ENCODE results near the gene ETV6.

Gene ETV6

DNA sequence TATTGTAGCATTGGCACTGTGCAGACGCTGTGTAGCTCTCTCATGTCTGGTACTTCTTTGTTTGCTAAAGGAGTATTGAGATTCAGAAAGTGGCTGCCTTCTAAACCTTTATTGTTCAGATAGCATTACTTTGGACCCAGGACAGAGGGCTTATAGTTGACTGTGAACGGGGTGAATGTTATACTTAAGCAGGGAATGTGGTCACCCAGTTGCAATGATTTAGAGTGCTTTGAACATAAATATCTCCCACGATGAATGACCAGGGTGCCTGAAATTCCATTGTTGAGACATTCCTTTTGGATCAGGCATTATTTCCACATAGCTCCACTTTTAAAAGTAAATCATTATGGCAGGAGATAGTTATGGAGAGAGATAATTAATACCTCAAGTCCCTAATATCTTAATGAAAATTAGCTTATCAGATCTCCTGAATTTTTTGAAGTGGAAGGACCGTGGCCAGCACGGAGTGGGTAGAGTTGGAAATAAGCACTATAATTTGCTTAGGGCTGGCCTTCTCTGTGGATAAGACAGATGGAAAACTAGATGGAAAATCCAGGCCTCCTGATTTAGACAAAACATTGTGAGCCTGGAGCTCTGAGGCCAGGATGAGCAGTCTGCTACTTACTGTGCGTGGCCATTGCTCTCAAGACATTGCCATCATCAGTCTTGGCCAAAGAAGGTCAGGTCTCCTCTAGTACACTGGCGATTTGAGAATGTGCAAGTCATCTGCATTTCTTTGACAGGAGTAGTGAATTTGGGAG lies 114.5 kb downstream of the ETV6 start:
- no peak for DNase-seq

DNA sequence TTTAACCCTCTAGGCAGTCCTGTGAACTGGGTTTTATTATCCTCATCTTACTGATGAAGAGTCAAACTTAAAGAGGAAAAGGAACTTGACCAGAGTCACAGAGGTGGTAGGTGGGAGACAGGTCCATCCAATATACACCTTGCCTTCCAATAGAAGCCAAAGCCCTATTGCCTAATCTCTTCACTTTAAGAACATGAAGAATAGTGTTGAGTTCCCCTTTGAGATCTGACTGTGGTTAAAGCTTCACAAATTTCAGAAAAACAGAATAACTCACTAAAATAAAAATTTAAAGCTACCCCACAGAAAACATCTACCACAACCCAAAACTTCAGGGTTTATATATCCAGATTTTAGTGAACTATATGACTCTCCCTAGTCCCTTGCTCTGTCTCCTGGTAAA lies 115.4 kb downstream of the ETV6 start:
- no peak for DNase-seq

DNA sequence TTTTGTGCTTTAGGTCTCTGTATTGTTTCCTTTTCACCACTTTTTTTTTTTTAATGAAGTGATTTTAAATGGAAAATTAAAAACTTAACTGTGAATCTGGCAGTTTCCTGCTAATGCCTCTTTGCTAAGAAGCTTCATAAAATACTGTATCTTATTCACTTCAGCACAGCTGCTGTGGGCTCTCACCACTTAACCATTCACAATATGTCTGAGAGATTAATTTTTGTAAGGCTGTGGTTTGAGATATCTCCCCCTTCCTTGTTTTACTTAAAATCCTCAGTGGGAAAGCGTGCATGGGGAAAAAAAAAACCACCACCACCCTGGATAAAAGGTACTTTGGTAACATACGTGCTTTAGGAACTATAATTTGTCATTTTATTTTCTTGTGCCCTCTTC lies 115.9 kb downstream of the ETV6 start:
- DNase-seq: no peak

DNA sequence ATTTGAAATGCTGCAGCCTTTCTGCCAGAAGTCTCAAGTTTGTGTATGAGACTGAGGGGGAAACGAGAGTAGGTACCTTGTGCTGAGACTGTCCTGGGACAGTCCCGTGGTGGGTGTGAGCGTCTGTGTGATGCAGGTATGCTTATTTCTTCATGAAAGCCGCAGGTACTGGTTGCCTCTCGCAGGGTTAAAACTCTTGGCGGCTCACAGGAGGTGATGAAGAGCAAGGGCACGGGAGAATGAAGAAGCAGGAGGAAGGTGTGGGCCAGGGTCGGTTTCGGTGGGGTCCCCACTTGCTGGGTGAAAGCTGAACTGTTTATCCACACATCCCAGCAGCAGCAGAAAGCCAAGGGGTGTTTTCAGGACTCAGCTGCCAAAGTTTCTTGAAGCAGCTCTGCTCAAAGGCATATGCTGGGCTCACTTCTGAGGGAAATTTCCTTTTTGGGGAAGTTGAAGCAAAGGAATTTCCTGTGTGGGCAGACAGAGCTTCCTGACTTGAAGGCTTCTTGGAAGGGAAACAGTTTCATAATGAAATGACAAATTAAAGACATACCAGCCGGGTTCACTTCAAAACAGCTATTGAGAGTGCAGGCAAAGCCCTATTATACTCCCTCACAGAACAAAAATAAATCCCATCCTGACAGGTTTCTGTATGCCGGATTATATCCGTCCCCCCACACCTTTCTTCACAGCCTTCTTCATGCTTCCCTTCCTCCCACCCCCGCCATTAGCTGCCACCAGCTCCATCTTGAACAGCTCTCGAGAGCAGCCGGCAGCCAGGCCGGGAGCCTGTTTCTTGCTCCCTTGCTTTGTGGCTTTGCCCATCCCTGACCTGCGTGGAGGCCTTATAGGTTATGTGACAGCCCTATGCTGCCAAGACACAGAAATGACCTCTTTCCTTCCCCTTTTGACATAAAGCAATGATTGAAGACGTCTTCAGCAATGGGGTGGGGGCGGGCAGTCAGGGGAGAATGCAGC lies 116.6 kb downstream of the ETV6 start:
- DNase-seq: peak; percentile 38

DNA sequence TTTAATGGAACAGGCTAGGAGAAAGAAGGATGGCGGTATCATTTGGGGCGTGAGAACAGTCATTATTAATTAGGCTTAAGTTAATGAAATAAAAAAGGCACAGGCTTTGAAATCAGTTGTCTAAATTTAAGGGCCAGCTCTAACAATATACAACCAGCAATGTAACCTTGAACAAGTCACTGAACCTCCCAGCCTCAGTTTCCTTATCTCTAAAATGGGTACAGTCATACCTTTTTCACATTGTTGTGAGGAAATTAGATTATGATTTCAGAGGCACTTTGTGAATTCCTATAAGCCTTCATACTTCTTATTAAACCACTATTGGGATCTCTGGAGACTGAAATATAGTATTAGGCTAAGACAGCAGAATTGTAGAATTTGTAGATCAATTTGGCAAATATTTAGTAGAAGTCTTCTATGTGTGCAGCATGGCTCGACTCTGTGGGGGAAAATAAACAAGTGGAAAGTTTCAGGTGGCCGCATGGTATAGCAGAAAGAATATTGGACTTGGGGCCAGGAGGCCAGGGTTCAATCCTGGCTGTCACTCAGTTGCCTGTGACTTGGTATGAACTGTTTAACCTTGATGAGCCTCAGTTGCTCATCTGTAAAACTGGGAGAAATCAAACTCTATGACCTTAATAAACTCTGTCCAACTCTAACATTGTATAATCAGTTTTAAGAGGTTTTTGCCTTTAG lies 117.7 kb downstream of the ETV6 start:
- no peak for DNase-seq

DNA sequence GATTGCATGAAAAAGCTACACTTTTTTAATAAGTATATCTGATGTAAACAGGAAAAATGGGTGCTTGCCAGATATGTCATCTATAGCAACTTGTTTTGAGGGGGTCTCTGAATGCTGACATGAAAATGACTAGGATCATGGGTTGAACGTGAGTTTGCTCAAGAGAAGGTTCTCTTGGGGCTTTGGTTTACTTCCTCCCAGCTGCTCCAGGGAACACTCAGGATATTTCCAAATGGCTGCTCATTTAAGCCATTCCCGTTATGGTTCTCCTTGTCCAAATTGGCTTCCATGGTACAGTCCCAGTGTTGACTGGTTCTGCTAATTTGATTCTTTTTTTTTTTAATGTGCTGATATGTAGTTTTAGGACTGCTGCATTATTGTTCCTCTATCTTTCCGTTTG lies 118.3 kb downstream of the ETV6 start:
- no peak for DNase-seq

DNA sequence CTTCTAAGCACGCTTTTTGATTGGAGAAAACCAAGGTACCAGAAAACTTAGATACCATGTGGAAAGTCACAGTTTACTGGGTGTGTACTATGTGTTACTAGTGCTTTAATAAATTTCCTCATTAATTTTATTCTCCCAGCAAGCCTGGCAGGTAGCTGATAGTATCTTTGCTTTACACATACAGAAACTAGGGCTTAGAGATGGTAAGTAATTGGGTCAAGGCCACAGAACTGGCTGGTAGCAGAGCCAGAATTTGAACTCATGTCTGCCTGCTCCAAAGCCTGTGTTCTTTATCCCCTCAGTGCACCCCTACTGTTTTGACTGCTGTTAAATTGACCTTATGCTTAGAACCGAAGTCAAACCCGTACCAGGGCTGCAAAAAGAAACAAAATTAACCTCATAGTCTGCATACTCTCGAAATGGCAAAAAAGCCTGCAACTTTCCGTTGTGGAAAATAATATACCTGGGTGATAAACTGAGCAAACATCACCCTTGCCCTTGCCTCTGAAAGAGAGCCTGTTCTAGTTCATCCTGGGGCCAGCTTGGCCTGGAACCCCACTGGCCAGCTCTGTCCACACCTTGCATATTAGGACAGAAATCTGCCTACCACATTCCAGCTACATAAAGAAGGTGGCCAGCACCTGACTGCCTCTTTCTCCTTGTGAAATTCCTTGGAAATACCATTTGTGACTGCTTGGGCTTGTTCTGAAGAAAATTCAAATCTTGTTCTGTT lies 118.9 kb downstream of the ETV6 start:
- no peak for DNase-seq

DNA sequence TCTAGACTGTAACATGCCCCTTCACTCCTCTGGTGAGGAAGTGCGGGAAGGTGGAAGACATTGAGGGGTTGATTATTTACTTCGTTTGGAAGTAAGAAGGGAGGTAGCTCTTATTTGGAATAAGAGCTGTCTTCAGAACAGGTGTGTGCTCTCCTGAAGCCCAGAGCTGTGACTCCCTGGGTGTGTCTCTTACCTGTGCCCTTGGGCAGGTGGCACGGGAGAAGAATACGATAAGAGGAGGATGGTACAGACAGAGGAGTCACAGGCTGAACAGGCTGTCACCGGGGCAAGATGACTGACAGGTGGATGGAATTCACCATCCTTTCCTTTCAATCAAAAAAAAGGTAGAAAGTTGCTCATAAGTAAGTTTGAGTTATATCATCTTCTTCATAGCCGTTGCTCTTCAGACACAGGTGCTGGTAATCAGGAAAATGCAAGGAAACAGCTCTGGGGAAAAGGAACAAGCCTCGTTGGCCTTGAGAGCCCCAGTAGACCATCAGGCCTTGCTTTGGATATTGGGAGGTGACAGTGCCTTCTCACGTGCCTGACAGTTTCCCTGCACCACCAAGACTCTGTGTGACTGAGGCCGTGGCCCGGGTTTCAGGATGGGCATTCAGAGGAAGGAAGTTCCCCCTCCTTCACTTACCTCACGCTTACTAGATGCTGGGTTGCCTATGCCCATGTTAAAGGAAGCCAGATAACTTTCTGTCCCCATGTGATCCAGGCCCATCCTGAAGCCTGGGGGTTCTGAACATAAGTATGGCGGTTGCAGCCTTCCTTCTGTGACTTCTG lies 120.4 kb downstream of the ETV6 start:
- peak; percentile 21 for DNase-seq

DNA sequence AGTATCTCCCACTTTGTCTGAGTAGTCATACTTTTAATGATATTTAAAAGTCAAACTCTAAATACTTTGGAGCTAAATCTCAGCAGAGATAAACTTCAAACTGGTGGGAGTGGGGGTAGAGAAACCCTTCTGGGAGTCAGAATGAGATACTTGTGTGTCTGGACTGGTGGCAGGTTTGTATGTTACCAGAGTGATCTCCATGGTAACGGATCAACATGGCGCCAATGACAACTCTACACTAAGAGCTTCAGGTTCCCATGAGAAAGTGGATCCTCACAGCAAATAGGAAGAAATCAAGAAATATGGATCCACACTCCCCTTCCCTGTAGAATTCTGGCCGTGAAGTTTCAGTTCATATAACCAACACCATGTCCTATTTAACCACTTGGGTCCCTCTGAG lies 121.9 kb downstream of the ETV6 start:
- no peak for DNase-seq

DNA sequence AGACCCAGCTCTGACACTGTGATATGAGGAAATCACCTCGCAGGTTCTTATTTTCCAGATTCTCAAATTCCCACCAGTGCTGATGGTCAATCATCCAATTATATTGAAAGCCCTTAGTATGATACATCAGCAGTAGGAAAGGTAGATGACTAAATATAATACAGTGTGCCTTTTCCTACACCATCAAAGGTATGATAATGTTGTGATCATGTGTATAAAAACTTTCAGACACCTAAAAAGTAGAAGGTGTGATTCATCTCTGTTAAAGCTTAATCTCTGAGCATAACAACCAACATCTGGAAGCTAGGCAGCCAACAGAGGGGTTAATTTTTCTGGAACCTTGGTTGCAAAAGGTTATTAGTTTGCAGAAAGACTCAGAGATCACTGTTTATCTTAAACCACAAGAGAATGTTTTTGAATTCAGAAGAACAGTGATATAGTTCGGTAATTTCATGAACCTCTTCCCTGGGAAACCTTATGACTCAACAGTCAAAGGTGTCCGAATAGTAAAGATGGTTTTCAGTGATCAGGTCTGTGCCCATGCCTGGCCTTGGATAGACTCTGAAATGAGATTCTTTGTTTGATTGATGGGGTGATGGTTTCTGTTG lies 122.5 kb downstream of the ETV6 start:
- DNase-seq: no peak

DNA sequence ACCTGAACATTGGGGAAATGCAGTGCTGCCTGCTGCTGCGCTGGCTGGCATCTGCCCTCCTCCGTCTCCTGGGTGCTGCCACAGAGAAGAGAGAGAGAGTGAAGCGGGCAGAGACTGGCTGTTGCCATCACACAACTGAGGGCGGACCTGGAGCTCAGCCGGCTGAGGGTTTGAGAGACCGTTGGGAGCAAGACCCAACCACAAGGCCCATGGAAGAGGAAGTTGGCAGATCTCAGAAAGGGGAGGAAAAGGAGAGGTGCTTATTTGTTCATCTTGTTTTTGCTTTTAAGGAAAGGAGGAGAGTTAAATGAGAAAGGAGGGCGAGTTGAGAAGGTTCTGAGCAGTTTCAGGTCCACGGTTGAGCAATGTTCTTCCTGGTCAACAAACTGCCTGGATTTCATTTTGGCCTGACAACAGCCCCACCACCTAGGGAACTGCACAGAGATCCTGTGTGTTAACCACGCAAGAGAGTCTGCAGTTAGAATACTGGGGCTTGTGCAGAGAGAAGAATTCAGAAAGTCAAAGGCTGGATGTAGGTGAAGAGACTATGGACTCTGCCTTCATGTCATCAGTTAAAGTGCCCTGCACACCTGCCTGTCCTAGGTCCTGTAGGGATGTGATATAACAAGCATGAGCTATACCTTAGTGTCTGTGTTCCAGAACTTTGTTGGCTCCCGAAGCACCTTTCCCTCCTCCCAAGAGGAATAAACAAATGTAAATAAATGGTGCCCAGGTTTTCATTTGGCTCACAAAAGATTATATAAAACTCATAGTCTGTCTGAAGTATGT lies 124.6 kb downstream of the ETV6 start:
- DNase-seq: peak; percentile 59

DNA sequence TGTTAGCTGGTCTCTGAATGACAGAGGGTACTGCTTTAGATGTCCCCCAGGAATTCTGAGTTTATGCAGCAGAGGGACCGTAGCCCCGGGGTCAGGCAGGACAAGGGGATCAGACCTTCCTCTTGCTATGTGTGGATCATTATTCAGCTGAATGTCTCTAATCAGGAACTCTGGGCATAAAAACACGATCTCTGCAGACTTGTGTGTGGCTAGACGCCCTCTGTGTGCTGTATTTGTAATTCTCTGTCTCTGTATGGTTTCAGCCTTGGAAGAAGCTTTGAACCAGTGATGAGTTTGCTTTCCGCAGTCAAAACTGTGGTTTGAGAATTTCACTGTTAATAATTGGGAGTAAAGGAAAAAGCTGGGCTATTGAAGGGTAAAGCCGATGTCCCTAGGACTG lies 125.3 kb downstream of the ETV6 start:
- DNase-seq: no peak

DNA sequence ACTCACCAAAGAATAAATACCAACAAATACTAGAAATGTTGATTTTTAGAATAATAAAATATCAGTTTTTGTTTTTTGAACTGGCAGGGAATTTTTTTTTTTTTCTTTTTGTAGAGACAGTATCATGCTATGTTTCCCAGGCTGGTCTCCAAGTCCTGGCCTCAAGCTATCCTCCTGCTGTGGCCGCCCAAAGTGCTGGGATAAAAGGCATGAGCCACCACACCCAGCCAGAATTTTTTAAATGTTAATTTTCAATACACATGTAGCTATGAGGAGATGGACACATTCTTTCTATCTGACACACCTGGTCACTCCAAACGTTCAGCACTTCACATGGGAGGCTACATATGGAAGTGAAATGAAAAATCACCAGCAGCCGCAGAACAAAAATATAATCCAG lies 126.8 kb downstream of the ETV6 start:
- no peak for DNase-seq

DNA sequence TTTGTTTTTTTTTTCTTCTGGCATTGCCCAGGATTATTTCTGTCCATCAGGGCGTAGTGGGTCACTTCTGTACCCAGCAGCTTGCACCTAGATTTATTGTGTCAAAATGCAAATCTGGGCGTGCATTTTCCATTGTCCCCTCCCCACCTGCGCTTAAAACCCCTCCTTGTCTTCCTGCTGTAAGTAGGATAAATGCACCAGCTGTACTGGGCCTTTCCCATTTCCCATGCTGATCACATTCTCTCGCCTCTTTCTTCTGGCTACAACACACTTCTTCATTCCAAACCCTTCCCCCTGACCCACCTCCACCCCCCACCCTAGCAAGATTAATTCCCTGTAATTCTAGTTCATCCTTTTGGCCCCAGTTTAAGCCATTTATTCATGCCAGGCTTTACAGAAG lies 128.0 kb downstream of the ETV6 start:
- no peak for DNase-seq

DNA sequence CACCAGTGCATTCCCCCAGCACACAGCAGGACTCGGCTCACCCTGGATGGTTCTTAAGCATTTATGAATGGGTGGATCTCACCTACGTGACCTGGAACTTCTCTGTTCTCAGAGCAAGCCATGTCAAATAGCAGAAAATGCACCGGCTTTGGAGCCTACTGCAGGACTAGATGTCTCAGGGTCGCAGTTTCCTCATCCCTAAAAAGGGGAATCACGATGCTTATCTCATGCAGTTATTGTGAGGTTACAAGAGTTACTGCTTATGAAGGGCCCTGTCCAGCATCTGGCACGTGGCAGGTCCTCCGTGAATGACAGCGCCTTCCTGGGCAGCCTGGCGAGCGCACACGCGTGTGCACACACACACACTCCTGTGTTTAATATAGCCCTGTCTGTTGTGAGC lies 128.5 kb downstream of the ETV6 start:
- DNase-seq: no peak

DNA sequence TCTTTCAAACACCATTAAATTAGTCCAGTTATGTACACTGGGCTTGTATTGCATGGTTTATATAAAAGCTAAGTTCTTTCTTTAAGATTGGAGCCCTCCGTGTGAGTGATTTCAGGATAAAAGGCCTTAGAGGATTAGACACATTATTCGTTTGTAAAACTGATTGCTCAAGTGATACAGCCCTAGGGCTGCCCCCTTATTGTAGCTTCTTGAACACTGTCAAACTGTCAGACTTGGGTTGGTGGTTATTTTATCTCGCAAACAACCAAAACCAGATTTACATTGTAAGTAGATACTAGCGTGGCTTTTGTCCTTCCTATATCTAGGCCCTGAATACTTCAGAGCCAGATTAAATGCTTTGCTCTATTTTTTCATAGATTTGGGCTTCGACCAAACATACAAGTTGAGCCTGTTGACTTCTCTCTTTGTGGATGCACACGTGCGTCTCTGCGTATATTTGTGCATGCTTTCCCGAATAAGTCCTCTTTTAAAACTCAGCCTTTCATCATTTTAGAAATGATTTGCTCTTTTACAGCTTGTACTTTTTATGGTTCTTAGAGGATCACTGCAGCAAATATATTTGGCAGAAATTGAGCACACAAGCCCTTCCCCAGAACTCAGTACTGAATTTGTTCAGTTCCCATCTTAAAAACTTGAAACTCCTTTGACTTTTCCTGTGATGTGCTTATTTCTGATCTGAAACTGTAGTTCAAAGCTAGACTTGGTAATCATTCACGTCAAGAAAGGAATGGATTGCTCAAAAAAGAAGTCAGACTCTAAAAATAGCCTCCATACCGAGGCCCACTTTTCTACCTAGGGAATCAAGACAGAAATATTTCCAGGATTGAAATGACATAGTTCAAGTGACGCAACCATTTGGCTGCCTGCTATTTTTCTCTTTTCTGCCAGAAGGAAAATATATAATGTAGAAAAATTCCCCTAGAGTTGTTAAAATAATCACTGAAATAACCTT lies 129.5 kb downstream of the ETV6 start:
- DNase-seq: no peak

DNA sequence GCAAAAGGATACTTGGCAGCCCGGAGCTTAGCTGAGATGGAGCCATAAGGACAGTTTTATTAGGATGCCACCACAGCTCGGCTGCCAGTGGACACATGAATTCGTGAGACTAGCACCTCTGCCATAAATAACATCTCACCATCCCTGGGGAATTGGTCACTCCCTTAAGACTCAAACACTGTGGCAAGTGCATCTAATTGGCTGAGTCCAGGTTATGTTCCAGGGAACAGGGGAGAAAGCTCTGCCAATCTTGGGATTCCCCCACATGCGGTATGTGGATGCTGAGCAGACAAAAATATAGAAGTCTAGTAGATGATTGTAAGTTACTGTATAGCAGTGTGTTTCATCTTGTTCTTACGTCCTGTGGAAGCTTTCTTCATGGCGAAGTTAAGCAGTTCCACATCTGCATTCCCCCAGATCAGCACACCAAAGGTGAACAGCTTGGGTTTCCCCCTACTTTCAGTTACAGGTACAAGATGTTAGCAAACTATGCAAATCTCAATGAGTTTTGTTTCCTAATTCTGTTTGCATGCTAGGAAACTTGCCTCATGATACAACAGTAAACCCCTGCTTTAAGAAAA lies 131.1 kb downstream of the ETV6 start:
- DNase-seq: no peak

DNA sequence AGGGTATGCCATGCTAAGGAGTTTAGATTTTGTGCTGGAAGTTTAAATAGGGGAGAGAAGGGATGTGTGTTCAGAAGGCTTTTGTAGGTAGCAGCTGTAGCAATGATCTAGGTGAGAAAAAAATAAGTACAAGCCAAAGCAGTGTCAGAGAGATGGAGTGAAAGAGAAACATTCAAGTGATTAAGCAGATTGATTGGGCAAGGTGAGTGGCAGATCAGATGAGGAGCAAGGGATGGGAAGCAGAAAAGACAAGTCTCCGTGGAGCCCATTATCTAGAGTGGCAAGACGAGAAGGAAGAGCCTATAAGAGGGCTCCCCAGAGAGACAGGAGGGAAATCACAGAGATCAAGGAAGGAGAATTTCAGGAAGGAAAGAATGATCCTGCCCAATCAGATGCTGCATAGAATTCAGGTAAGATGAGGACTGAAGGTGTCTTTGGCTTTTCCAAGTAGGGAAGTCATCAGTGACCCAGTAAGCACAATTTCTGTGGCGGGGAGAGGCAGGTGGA lies 133.5 kb downstream of the ETV6 start:
- no peak for DNase-seq

DNA sequence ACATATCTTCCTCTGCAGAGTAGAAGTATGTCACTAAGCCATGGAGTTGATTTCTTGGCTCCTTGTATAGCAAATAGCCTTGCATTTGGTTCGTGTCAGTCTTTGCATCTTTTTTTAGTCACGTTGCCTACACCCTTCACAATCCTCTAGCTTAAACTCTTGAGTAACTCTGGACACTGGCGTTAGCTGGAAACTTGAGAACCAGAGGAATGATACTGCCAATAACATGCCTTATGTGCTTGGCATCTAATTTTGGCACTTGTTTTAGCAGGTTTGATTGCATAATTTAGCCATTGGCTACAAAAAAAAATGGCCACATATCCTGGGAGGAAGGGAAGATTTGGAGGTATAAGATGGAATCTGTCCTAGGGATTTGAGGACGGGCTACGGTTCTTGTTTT lies 136.2 kb downstream of the ETV6 start:
- no peak for DNase-seq
